Spleen (tissue), 11 donors: Measurements from ENCODE around the gene SERPING1. TPM values are rescaled to one million over a fixed set of nuclear protein-coding genes. Genes with fewer than 3 reads are reported as not detected.

ENCODE experiments used
- DNase-seq: peaks from one replicate; pipeline ENCODE4 v3.0.0-alpha.2; 2020
- H3K27ac ChIP-seq, 8 donors: fragments of 200-600 bp; sonication (generic) in 7 of 8; 1 replicate in 4 of 8; 2 replicates in 4 of 8; pipeline versions ENCODE4 v1.5.0 to v1.8.0; 2016 to 2021; ENCODE audit warnings: inconsistent platforms in 4 of 8, mild to moderate bottlenecking in 4 of 8, moderate library complexity in 1 of 8
- H3K27me3 ChIP-seq, 7 donors: fragments of 200-600 bp; sonication (generic) in 6 of 7; replicated peaks in 1 of 7; 1 replicate in 4 of 7; 2 replicates in 3 of 7; pipeline versions ENCODE4 v1.5.0 to v1.8.0; 2016 to 2021; ENCODE audit warnings: inconsistent platforms in 3 of 7, mild to moderate bottlenecking in 1 of 7
- H3K36me3 ChIP-seq, 6 donors: fragments of 200-600 bp; sonication (generic) in 5 of 6; 1 replicate in 4 of 6; 2 replicates in 2 of 6; pipeline versions ENCODE4 v1.5.0 to v1.8.0; 2016 to 2021; ENCODE audit warnings: inconsistent platforms in 2 of 6
- H3K4me1 ChIP-seq, 6 donors: fragments of 200-600 bp; sonication (generic) in 5 of 6; 1 replicate in 3 of 6; 2 replicates in 3 of 6; pipeline versions ENCODE4 v1.5.0 to v1.8.0; 2016 to 2021; ENCODE audit warnings: inconsistent platforms in 3 of 6
- H3K4me3 ChIP-seq, 8 donors: fragments of 200-600 bp; sonication (generic) in 7 of 8; 1 replicate in 4 of 8; 2 replicates in 4 of 8; pipeline versions ENCODE4 v1.5.0 to v1.8.0; 2016 to 2021; ENCODE audit warnings: inconsistent platforms in 4 of 8, mild to moderate bottlenecking in 4 of 8, moderate library complexity in 2 of 8
- H3K9me3 ChIP-seq, 8 donors: fragments of 200-600 bp; sonication (generic) in 7 of 8; 1 replicate in 4 of 8; 2 replicates in 4 of 8; pipeline versions ENCODE4 v1.5.0 to v1.8.0; 2016 to 2021; ENCODE audit warnings: inconsistent platforms in 4 of 8
- POLR2A ChIP-seq, 3 donors: fragments of 450-650 bp; IDR thresholded peaks; one replicate each; pipeline ENCODE4 v1.5.1; 2017; ENCODE audit warnings: antibody characterized with exemption in 3 of 3, mild to moderate bottlenecking in 1 of 3
- POLR2AphosphoS5 ChIP-seq, 3 donors: sonication (generic); formaldehyde crosslinking; IDR thresholded peaks; one replicate each; pipeline ENCODE4 v1.5.1; 2017; ENCODE audit warnings: antibody characterized with exemption in 3 of 3
- WGBS, 5 donors: extraction: QIAGEN DNeasy Blood & Tissue Kit in 3 of 5; methylation state at CpG; one replicate each; pipeline versions ENCODE4 v1.1.5 to v1.1.7; 2013 to 2018; 5-methylcytosine and 5-hydroxymethylcytosine counted together
- intact Hi-C: fragments of 100-400 bp; cut with DNase I; formaldehyde crosslinking; loops from one replicate; pipeline ENCODE4 v1.15.0; 2023; ENCODE audit warnings: low total_unique reads
- polyA plus RNA-seq, 3 donors: library from polyadenylated mRNA; stranded (reverse); fragments of 200-250 nt; gene quantifications; one replicate each; pipeline ENCODE4 v1.2.1, GENCODE V29; 2013
- total RNA-seq, 7 donors: library from RNA; depleted of rRNA in 3 of 7; stranded (reverse); fragments of >200 nt in 3 of 7; fragmentation: NEBNext Ultra II Directional in 4 of 7; extraction: Animal tissue kit (Norgen Biotek cat#: 25700) in 4 of 7; gene quantifications; one replicate each; pipeline versions ENCODE4 v1.1.0 to v1.2.1, GENCODE V29; 2016 to 2021
- TF ChIP-seq, protein P1 (sequence below), 11 experiments: fragments of 200-600 bp in 7 of 11; fragments of 450-650 bp in 4 of 11; sonication (generic) in 4 of 11; IDR thresholded peaks in 8 of 11; conservative IDR thresholded peaks in 3 of 11; 1 replicate in 7 of 11; 2 replicates in 4 of 11; pipeline versions ENCODE4 v1.4.0 to v1.8.0; 2016 to 2021; ENCODE audit warnings: antibody characterized with exemption in 11 of 11, inconsistent platforms in 4 of 11, mild to moderate bottlenecking in 1 of 11
- donor health status: healthy with polysubstance abuse.
- donor health status: DM: no; HTN: no; CAD: no; lungs with moderate emphysema.
- donor health status: DM: no; HTN: no; CAD: no.
- donor health status: Bipolar disorder and iron deficiency.
- donor health status: healthy.
- donor health status: DM: no; HTN: no; CAD: no.
- donor health status: DM: yes; HTN: yes; CAD: no.

The SERPING1 gene
- total and polyA plus RNA-seq, 10 donors = 104 to 364 (median 228) TPM

DNA sequence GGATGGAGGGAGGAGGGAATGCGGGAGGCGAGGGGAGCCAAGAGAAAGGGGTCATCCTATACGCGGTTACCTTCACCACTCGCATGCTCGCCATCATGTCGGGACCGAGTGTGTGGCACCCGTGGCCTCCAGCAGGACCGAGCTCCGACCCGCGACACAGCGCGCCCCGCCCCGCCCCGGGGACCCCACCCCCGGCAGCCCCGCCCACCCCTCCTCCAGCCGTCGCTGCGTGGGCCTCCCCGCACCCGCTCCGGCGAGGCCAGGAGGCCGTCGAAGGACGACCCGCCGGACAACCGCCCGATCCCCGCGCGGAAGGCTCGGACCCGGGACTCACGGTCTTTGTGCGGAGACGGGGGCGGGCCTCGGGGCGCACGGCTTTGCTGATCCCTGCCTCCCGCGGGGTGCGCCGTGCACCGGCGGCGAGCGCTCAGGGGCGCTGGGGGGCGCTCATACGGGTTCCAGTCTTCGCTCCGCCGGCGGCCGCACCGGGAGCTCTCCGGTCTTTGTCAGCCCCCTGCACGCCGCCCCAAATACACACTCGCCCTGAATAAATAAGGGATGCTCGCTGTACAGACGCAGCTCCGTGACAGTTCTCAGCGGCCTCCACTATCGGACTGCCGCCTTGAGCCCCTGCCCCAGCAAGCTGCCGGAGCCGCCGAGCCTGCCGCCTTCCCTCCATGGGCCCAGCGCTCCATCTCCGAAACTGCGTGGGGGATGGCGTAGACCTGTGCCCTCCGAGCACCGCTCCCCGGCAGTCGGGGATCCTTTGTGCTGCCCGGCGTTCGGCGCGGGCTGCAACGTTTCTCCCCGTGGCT lies 29.8 kb upstream of the SERPING1 start, which contains the start of gene UBE2L6:
Gene UBE2L6, minus strand, starts transcription at position 158 of the 815 bp plus-strand sequence. Its CDS starts 61 bp downstream, at position 97.
- H3K4me1 ChIP-seq = peaks cover 13 to 72% (median 49%) of the 10 kb centered on the region in 6 donors
- peaks cover 0 to 24% (median 4%) of the 10 kb centered on the region in 6 donors for H3K36me3 ChIP-seq
- no peaks in the 10 kb centered on the region for H3K27me3 ChIP-seq
- TF ChIP-seq, protein P1, sequence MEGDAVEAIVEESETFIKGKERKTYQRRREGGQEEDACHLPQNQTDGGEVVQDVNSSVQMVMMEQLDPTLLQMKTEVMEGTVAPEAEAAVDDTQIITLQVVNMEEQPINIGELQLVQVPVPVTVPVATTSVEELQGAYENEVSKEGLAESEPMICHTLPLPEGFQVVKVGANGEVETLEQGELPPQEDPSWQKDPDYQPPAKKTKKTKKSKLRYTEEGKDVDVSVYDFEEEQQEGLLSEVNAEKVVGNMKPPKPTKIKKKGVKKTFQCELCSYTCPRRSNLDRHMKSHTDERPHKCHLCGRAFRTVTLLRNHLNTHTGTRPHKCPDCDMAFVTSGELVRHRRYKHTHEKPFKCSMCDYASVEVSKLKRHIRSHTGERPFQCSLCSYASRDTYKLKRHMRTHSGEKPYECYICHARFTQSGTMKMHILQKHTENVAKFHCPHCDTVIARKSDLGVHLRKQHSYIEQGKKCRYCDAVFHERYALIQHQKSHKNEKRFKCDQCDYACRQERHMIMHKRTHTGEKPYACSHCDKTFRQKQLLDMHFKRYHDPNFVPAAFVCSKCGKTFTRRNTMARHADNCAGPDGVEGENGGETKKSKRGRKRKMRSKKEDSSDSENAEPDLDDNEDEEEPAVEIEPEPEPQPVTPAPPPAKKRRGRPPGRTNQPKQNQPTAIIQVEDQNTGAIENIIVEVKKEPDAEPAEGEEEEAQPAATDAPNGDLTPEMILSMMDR (IDR thresholded peaks at IDR 0.05 in 8 of 11, conservative IDR thresholded peaks at IDR 0.05 in 3 of 11) = peak in 9 of 11 experiments; percentile 89 to 96 (median 93)
- TF ChIP-seq POLR2A (IDR thresholded peaks at IDR 0.05) (peak in 1 of 3 donors; percentile 8), POLR2AphosphoS5 (IDR thresholded peaks at IDR 0.05) (peak; percentile 63 to 85 (median 76))
- intact Hi-C loops = no loop called here
- H3K27ac ChIP-seq = peak within 1 kb of the TSS; percentile 75 to 96 (median 92)
- WGBS, 5 donors = 0 to 1% (median 0%) methylated on average over 31 to 92 of the region's 92 CpGs
- DNase-seq = peak; percentile 95
- H3K4me3 ChIP-seq = peak within 1 kb of the TSS; percentile 82 to 98 (median 92)
- no peaks in the 10 kb centered on the region for H3K9me3 ChIP-seq

DNA sequence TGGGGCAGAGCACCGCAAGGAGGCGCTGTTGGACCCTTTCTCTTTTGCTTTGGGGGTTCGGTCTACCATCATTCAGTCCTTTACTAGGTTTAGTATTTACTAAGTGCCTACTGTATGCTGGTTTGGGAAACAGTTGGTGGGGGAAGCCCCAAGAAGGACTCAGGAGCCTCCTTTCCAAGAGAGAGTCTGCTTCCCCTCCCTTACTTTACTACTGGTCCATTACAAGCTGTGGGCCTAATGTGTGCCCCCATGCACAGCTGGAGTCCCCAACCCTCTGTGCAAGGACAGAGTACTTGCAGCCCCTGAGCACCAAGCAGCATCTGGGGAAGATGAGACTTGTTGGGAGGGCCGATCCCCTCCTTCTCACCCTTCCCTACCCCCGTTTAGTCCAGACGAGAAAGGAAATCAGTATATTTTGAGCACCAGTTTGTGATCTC lies 29.1 kb upstream of the SERPING1 start:
- Histone ChIP-seq H3K4me1 (peaks cover 13 to 65% (median 44%) of the 10 kb centered on the region in 6 donors), H3K4me3 (peak overlapping the region; percentile 82 to 98 (median 92)), H3K36me3 (peaks cover 0 to 18% (median 4%) of the 10 kb centered on the region in 6 donors), H3K27me3 (no peaks in the 10 kb centered on the region), H3K27ac (peak overlapping the region; percentile 75 to 96 (median 92)), H3K9me3 (no peaks in the 10 kb centered on the region)
- WGBS, 5 donors = 23 to 28% (median 28%) methylated on average over 6 of the region's 6 CpGs
- intact Hi-C loops = no loop called here
- no peak for DNase-seq
- TF ChIP-seq POLR2A (IDR thresholded peaks at IDR 0.05) (no peak), POLR2AphosphoS5 (IDR thresholded peaks at IDR 0.05) (no peak)
- TF ChIP-seq, protein P1 (IDR thresholded peaks at IDR 0.05 in 8 of 11, conservative IDR thresholded peaks at IDR 0.05 in 3 of 11) = peak in 3 of 11 experiments; percentile 26 to 87 (median 78)

DNA sequence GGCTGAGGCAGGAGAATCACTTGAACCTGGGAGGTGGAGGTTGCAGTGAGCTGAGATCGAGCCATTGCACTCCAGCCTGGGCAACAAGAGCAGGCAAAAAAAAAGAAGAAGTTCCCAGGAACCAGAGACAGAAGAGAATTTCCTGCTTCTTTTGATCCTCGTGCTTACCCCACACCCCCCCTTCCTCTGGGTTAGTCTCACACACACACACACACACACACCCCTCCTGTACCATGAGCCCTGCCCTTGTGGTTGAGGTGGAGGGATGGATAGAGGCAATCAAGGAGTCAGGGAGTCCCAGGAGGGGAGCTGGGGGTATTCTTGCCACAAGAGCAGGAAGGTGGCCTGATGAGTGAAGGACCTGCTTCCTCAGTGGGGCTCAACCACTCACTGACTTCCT lies 25.9 kb upstream of the SERPING1 start:
- 4 to 18% (median 15%) methylated on average over 2 of the region's 2 CpGs for WGBS, 5 donors
- Histone ChIP-seq H3K27ac (peak overlapping the region in 1 of 8 donors; percentile 16), H3K9me3 (no peaks in the 10 kb centered on the region), H3K4me1 (peaks cover 0 to 33% (median 15%) of the 10 kb centered on the region in 6 donors), H3K27me3 (no peaks in the 10 kb centered on the region), H3K4me3 (no peak overlapping the region), H3K36me3 (no peaks in the 10 kb centered on the region)
- intact Hi-C loops = loop anchor here (5.0 kb wide), 1 partner anchor 71 kb away; no protein-coding TSS in a partner anchor
- no peak for DNase-seq
- TF ChIP-seq POLR2AphosphoS5 (IDR thresholded peaks at IDR 0.05) (no peak), POLR2A (IDR thresholded peaks at IDR 0.05) (no peak)
- TF ChIP-seq, protein P1 (IDR thresholded peaks at IDR 0.05 in 8 of 11, conservative IDR thresholded peaks at IDR 0.05 in 3 of 11) = no peak

DNA sequence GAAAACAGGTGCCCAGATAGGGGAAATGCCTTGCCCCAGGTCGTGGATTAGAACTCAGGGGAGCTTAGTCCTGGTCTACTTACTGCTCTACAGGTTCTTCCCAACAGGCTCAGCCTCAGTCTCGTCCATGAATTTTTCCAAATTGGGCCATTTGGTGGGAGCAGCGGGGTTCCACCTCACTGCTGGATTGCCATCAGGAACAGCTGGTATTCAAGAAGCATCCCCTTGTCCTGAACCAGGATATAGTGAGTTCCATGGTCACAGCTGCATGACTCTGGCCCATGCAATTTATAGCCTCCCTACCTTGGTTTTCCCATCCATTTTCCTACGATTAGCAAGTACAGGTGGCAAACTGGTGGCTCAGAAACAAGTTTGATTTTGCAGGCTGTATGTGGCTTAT lies 23.4 kb upstream of the SERPING1 start:
- TF ChIP-seq, protein P1 (IDR thresholded peaks at IDR 0.05 in 8 of 11, conservative IDR thresholded peaks at IDR 0.05 in 3 of 11) = no peak
- TF ChIP-seq POLR2A (IDR thresholded peaks at IDR 0.05) (no peak), POLR2AphosphoS5 (IDR thresholded peaks at IDR 0.05) (no peak)
- 69 to 79% (median 71%) methylated on average over 4 of the region's 4 CpGs for WGBS, 5 donors

More for the DNA sequence above, 23.4 kb upstream of the SERPING1 start:
- DNase-seq = no peak
- Histone ChIP-seq H3K4me3 (no peak overlapping the region), H3K9me3 (no peaks in the 10 kb centered on the region), H3K36me3 (no peaks in the 10 kb centered on the region), H3K4me1 (peaks cover 0 to 17% (median 3%) of the 10 kb centered on the region in 6 donors), H3K27ac (no peak overlapping the region), H3K27me3 (no peaks in the 10 kb centered on the region)
- intact Hi-C loops = loop anchor here (5.0 kb wide), 1 partner anchor 68 kb away; no protein-coding TSS in a partner anchor
